Panc1 (cell line): Measurements from ENCODE around the gene AKT1. TPM values are rescaled to one million over a fixed set of nuclear protein-coding genes. Genes with fewer than 3 reads are reported as not detected.

ENCODE experiments used
- ATAC-seq: fragments of 200-7000 bp; cut with Tn5 transposase; 2 replicates; pipeline ENCODE4 v1.9.1; 2020; ENCODE audit warnings: mild to moderate bottlenecking, moderate library complexity
- BruUV-seq: library from RNA; stranded (reverse); fragments of 400-500 nt; replicated peaks from 2 replicates; lab custom pipeline; 2021; lab: Mats Ljungman, UMichigan
- CTCF ChIA-PET: fragments of 300-600 bp; sonication (Branson Sonifier 250); formaldehyde crosslinking; loops from one replicate; lab custom pipeline; 2022; ENCODE audit warnings: antibody characterized with exemption; lab: Charles Lee
- POLR2A ChIA-PET: fragments of 300-600 bp; sonication (Branson Sonifier 250); formaldehyde crosslinking; loops from one replicate; lab custom pipeline; 2022; ENCODE audit warnings: antibody characterized with exemption; lab: Charles Lee
- DNase-seq: peaks from one replicate; pipeline ENCODE4 v3.0.0-alpha.2; 2010; ENCODE audit warnings: low read depth, low spot score
- H3K27ac ChIP-seq: 2 replicates; pipeline ENCODE4 v1.5.1; 2011; ENCODE audit warnings: mild to moderate bottlenecking, low read length, inconsistent platforms
- H3K27me3 ChIP-seq: fragments of 200-500 bp; sonication (Bioruptor generic); 2 replicates; pipeline ENCODE4 v1.6.0; 2014; ENCODE audit warnings: low read length, inconsistent platforms; ENCODE audit not compliant: control insufficient read depth, insufficient read depth
- H3K36me3 ChIP-seq: fragments of 200-500 bp; sonication (Bioruptor generic); 2 replicates; pipeline ENCODE4 v1.5.1; 2014; ENCODE audit warnings: inconsistent platforms, mild to moderate bottlenecking, low read length, moderate library complexity; ENCODE audit not compliant: control insufficient read depth, insufficient read depth
- H3K4me1 ChIP-seq: 2 replicates; pipeline ENCODE4 v1.5.1; 2011; ENCODE audit warnings: inconsistent platforms, mild to moderate bottlenecking, low read length, moderate library complexity; ENCODE audit not compliant: control insufficient read depth, insufficient read depth
- H3K4me3 ChIP-seq, 2 experiments: 2 replicates each; pipeline ENCODE4 v1.5.1; 2011 to 2012; ENCODE audit warnings: low read depth in 2 of 2, low read length in 2 of 2, mild to moderate bottlenecking in 2 of 2, inconsistent platforms in 1 of 2, moderate library complexity in 1 of 2
- H3K9me3 ChIP-seq: fragments of 200-500 bp; sonication (Bioruptor generic); 2 replicates; pipeline ENCODE4 v1.5.1; 2014; ENCODE audit warnings: low read depth, mild to moderate bottlenecking, inconsistent platforms, low read length, moderate library complexity; ENCODE audit not compliant: control insufficient read depth, insufficient read depth
- POLR2AphosphoS5 ChIP-seq: IDR thresholded peaks from 2 replicates; pipeline ENCODE4 v1.6.1; 2012; ENCODE audit warnings: mild to moderate bottlenecking, low read depth, low read length, moderate library complexity
- SIN3A ChIP-seq: IDR thresholded peaks from 2 replicates; pipeline ENCODE4 v1.6.1; 2012; ENCODE audit warnings: low read depth, mild to moderate bottlenecking, low read length, moderate library complexity, borderline replicate concordance; ENCODE audit not compliant: insufficient read depth
- TCF7L2 ChIP-seq: IDR thresholded peaks from 2 replicates; pipeline ENCODE4 v1.6.1; 2011; ENCODE audit warnings: mild to moderate bottlenecking, low read depth, low read length, inconsistent platforms
- in situ Hi-C: cut with HindIII; loops from 2 replicates; pipeline ENCODE4 v1.10.0; 2016; ENCODE audit warnings: low sequenced_read_pairs, low pct_unique_long_range_greater_than_20kb
- intact Hi-C: fragments of 100-400 bp; cut with micrococcal nuclease; formaldehyde crosslinking; loops from one replicate; pipeline ENCODE4 v1.10.0; 2022; ENCODE audit not compliant: unreplicated experiment
- total RNA-seq: library from RNA; stranded (reverse); gene quantifications from one replicate; pipeline ENCODE4 v1.2.1, GENCODE V29; 2021; ENCODE audit not compliant: unreplicated experiment
- TF ChIP-seq, protein P1 (sequence below): fragments of 450-650 bp; IDR thresholded peaks from 2 replicates; pipeline ENCODE4 v1.5.1; 2017; ENCODE audit warnings: mild to moderate bottlenecking
- TF ChIP-seq, protein P2 (sequence below), 2 experiments: IDR thresholded peaks; 2 replicates each; pipeline ENCODE4 v1.6.1; 2011 to 2012; ENCODE audit warnings: low read depth in 2 of 2, control low read depth in 1 of 2, low read length in 1 of 2, mild to moderate bottlenecking in 1 of 2, moderate library complexity in 1 of 2; ENCODE audit not compliant: insufficient read depth in 1 of 2

The AKT1 gene
- total RNA-seq, 1 experiment from 2014 or later = 175 TPM

DNA sequence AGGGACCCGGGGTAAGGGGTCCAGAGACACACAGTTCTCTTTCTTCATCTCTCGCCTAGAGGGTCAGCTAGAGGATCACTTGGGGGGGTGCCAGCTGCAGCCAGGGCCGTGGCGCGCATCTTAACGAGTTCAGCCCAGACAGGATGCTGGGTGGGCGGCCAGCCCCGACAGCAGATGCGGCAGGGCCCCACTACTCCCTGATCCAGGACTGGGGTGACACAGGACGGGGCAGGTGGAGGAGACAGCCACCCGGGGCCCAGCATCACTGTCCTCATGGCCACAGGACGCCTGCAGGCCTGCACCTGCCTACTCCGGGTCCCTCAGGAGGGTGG is 12.8 kb downstream of the AKT1 start:
- TF ChIP-seq TCF7L2 (no peak), SIN3A (no peak), POLR2AphosphoS5 (no peak)
- TF ChIP-seq, protein P1, sequence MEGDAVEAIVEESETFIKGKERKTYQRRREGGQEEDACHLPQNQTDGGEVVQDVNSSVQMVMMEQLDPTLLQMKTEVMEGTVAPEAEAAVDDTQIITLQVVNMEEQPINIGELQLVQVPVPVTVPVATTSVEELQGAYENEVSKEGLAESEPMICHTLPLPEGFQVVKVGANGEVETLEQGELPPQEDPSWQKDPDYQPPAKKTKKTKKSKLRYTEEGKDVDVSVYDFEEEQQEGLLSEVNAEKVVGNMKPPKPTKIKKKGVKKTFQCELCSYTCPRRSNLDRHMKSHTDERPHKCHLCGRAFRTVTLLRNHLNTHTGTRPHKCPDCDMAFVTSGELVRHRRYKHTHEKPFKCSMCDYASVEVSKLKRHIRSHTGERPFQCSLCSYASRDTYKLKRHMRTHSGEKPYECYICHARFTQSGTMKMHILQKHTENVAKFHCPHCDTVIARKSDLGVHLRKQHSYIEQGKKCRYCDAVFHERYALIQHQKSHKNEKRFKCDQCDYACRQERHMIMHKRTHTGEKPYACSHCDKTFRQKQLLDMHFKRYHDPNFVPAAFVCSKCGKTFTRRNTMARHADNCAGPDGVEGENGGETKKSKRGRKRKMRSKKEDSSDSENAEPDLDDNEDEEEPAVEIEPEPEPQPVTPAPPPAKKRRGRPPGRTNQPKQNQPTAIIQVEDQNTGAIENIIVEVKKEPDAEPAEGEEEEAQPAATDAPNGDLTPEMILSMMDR = no peak
- TF ChIP-seq, protein P2, sequence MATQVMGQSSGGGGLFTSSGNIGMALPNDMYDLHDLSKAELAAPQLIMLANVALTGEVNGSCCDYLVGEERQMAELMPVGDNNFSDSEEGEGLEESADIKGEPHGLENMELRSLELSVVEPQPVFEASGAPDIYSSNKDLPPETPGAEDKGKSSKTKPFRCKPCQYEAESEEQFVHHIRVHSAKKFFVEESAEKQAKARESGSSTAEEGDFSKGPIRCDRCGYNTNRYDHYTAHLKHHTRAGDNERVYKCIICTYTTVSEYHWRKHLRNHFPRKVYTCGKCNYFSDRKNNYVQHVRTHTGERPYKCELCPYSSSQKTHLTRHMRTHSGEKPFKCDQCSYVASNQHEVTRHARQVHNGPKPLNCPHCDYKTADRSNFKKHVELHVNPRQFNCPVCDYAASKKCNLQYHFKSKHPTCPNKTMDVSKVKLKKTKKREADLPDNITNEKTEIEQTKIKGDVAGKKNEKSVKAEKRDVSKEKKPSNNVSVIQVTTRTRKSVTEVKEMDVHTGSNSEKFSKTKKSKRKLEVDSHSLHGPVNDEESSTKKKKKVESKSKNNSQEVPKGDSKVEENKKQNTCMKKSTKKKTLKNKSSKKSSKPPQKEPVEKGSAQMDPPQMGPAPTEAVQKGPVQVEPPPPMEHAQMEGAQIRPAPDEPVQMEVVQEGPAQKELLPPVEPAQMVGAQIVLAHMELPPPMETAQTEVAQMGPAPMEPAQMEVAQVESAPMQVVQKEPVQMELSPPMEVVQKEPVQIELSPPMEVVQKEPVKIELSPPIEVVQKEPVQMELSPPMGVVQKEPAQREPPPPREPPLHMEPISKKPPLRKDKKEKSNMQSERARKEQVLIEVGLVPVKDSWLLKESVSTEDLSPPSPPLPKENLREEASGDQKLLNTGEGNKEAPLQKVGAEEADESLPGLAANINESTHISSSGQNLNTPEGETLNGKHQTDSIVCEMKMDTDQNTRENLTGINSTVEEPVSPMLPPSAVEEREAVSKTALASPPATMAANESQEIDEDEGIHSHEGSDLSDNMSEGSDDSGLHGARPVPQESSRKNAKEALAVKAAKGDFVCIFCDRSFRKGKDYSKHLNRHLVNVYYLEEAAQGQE (IDR thresholded peaks at IDR 0.05; ENCODE audit: insufficient read depth in 1 of 2, low read depth in 2 of 2, low read length in 1 of 2) = no peak
- CTCF ChIA-PET = interaction anchor here (1.0 kb wide), 1 partner anchor 38 kb away, joined by 4 read pairs; no protein-coding TSS in a partner anchor

DNA sequence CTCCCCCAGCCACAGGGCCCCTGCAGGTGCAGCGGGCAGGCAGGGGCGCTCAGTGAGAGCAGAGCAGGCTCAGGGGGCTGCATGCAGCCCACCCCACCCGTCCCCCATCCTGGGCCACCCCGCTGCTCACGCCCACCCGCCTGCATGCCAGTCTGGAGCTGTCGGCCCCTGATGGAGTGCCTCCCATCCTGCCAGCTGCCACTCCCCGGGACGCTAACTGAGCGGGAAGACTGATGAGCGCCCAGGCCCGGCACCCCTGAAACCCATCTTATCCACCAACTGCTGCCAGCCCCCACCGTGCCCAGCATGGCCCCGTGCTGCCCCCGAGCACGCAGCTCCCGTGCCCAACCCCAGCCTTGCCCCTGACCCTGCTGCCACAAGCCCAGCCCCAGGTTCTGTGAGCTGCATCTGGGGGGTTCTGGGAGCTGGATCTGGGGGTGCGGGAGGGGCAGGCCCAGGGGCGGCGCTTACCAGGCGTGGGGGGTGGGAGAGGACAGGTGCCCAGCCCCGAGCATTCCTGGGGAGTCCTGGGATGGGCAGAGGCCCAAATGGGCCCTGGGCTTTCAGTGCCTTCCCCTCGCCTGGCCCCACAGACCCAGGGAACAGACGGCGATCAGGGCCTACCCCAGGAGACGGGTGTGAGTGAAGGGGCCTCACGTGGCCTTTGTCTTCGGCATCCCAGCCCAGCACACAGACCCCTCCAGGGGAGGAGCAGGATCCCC is 13.3 kb downstream of the AKT1 start:
- H3K4me1 ChIP-seq = 0 out of 2 replicates have a peak, but pooled peaks cover 3% of the 10 kb centered on the region
- in situ Hi-C loops (no loop called here), intact Hi-C loops (no loop called here)
- CTCF ChIA-PET = interaction anchor here (1.0 kb wide), 1 partner anchor 38 kb away, joined by 4 read pairs; no protein-coding TSS in a partner anchor
- H3K9me3 ChIP-seq = no peaks in the 10 kb centered on the region
- POLR2A ChIA-PET = no interaction called here
- H3K36me3 ChIP-seq = no peaks in the 10 kb centered on the region; the same call in 1 of the 2 replicates
- no peak overlapping the region for H3K4me3 ChIP-seq
- DNase-seq (no peak), ATAC-seq (no peak)
- H3K27ac ChIP-seq = no peak overlapping the region
- no peak for TF ChIP-seq POLR2AphosphoS5
- TF ChIP-seq, protein P2 (IDR thresholded peaks at IDR 0.05; ENCODE audit: insufficient read depth in 1 of 2, low read depth in 2 of 2, low read length in 1 of 2) = no peak
- no peak for TF ChIP-seq SIN3A
- TF ChIP-seq, protein P1 = no peak
- no peak for TF ChIP-seq TCF7L2
- BruUV-seq = no TSS peak
- no peaks in the 10 kb centered on the region for H3K27me3 ChIP-seq

More for the DNA sequence above, 12.8 kb downstream of the AKT1 start:
- Histone ChIP-seq H3K4me3 (no peak overlapping the region), H3K27me3 (no peaks in the 10 kb centered on the region), H3K36me3 (no peaks in the 10 kb centered on the region; the same call in 1 of the 2 replicates), H3K9me3 (no peaks in the 10 kb centered on the region), H3K27ac (no peak overlapping the region), H3K4me1 (0 out of 2 replicates have a peak, but pooled peaks cover 3% of the 10 kb centered on the region)
- no TSS peak for BruUV-seq
- no peak for ATAC-seq
- intact Hi-C loops (no loop called here), in situ Hi-C loops (no loop called here)
- no peak for DNase-seq
- POLR2A ChIA-PET = no interaction called here
